22Rv1 (cell line): ENCODE measurements around the gene CNIH2.
"Not testable (repeated sequence)": the region's sequence is repeated elsewhere in the genome, so short reads cannot be mapped to it uniquely, and the experiment has no call there.

ENCODE experiments used
- H3K27ac ChIP-seq: fragments of 450-650 bp; 2 replicates; pipeline ENCODE4 v1.5.1; 2017
- CTCF ChIP-seq: fragments of 450-650 bp; IDR thresholded peaks from 2 replicates; pipeline ENCODE4 v1.5.1; 2017; ENCODE audit warnings: mild to moderate bottlenecking
- ZFX ChIP-seq: fragments of 450-650 bp; IDR thresholded peaks from 2 replicates; pipeline ENCODE4 v1.6.1; 2017; ENCODE audit warnings: antibody characterized with exemption, borderline replicate concordance

The CNIH2 gene

DNA sequence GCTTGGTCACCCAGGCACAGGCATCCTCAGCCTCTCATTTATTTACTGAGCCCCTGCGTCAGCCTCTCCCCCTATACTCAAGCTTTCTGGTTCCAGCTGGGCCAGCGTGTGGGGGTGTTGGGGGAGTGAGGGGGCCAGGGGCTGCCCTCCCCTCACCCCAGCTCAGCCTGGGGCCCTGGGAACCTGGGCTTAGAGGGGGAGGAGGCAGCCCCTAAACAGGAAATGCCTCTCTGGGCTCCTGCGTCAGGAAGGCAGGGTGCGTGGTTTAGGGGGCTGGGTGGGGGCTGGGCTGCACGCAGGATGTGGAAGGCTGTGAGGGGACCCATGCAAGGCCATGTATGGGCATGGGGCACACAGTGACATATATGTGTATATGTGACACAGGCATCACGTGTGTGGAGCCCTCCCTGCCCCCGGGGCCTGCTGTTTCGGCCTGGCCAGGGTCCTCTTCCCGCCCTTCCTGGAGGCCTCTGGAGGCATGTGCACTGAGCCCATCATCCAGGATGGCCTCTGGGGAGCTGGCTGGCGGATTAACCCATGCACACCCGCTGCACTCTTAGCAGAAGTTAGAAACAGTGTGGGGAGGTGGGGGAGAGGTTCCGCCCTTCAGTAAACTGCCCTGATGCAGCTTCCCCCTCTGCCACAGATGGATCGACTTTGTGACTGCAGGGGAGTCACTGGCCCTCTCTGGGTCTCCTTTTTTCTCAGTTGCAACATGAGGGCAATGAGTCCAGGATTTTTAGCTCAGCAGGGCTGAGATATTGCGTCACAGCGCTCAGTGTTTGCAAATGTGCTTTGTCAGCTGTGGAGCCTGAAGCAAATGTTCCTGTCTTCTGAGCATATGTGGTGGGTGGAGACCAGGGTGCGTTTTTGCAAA is 40.0 kb downstream of the CNIH2 start:
- no peak for TF ChIP-seq CTCF
- TF ChIP-seq ZFX = no peak
- no peak overlapping the region for H3K27ac ChIP-seq

- no peak overlapping the region for H3K27ac ChIP-seq
- TF ChIP-seq ZFX = no peak
- TF ChIP-seq CTCF = no peak
Observed at GRCh38 chr11:66318600-66318970, 40.6 kb downstream of the CNIH2 start.

- H3K27ac ChIP-seq = not testable (repeated sequence)
Observed at GRCh38 chr11:66320289-66320688, 42.3 kb downstream of the CNIH2 start.

- H3K27ac ChIP-seq = not testable (repeated sequence)
Observed at GRCh38 chr11:66320748-66321147, 42.8 kb downstream of the CNIH2 start.

DNA sequence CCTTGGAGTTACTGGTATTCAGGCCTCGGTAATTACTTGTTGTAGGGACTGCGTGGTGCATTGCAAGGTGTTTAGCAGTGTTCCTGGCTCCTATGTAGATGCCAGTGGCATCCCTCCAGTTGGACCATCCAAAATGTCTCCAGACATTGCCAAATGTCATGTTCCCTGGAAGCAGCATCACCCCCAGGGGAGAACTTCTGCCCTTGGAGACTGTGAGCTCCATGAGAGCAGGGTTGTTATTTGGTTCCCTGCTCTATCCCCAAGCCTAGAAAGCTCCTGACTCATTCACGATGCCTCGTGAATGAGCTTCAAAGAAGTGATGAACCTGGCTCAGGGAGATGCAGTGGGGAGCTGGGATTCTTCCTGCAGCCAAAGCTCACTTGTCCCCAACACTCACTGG is 43.6 kb downstream of the CNIH2 start:
- no peak for TF ChIP-seq ZFX
- TF ChIP-seq CTCF = no peak
- H3K27ac ChIP-seq = no peak overlapping the region

DNA sequence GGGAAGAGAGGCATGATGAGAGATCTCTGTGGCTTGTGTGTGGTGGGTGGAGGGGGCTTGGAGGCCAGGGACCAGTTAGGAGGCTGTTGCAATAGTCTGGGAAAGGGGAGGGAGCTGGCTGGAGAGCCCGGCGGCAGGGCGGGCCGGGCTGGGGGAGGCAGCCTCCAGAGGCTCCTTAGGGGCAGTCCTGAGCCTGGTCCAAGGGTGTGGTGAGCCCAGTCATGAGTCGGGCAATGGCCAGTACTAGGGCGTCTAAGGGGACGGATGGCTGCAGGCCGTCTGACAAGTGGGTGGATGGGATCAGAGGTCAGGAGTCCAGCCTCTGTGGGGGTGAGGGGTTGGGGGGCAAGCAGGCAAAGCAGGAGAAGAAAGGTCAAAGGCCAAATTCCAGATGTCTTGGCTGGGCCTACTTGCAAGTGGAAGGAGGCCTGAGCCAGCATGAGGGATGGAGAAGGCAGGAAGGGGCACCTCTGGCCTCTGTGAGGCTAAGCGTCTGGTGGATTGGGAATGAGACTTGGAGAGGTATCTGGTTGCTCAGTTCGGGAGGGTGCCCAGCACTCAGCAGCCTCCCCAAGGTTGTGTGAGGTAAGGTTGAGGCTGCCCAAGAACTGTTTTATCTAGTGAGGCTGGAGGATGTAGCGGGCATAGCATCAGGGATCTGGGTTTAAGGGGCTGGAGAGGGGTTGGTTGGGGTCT is 44.9 kb downstream of the CNIH2 start:
- H3K27ac ChIP-seq = no peak overlapping the region

DNA sequence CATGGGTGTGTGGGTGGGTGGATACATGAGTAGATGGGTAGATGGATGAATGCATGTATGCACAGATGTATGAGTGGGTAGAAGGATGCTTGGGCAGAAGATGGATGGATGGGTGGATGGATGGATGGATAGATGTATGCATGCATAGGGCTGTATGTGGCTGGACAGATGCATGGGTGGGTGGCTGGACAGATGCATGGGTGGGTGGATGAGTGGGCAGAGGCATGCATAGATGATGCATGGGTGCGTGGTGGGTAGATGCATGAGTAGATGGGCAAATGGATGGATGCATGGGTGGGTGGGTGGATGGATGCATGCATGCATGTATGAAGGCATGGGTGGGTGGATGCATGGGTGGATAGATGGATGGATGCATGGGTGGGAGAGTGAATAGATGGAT is 45.7 kb downstream of the CNIH2 start:
- no peak overlapping the region for H3K27ac ChIP-seq
- no peak for TF ChIP-seq ZFX
- TF ChIP-seq CTCF = no peak

More for the DNA sequence above, 44.9 kb downstream of the CNIH2 start:
- no peak for TF ChIP-seq ZFX
- no peak for TF ChIP-seq CTCF

GRCh38 chr11:66324664-66325063 is 46.7 kb downstream of the CNIH2 start:
- H3K27ac ChIP-seq = no peak overlapping the region
- no peak for TF ChIP-seq CTCF
- TF ChIP-seq ZFX = no peak
